ENCODE measurements around the gene PRKG1.

Gene PRKG1

GRCh38 chr10:51400392-51401096, 326.3 kb downstream of the PRKG1 start:
- Histone ChIP-seq H3K4me1 (ENCODE audit: low read length) (no peaks in the 10 kb centered on the region), H3K4me3 (ENCODE audit: low read length) (no peak overlapping the region)

GRCh38 chr10:51403521-51403920, 329.2 kb downstream of the PRKG1 start:
- no peaks in the 10 kb centered on the region for H3K79me2 ChIP-seq (ENCODE audit: low read length)
- no peak overlapping the region for H2AFZ ChIP-seq (ENCODE audit: low read depth, low read length)
- H3K9me3 ChIP-seq (ENCODE audit: insufficient read depth, low read length): no peaks in the 10 kb centered on the region
- H3K27ac ChIP-seq (ENCODE audit: low read length): no peak overlapping the region
- H4K20me1 ChIP-seq (ENCODE audit: insufficient read depth, low read length): no peaks in the 10 kb centered on the region
- H3K9ac ChIP-seq (ENCODE audit: low read length): no peak overlapping the region
- no peaks in the 10 kb centered on the region for H3K36me3 ChIP-seq (replicated peaks; ENCODE audit: low read depth, low read length)
- no peak overlapping the region for H3K4me2 ChIP-seq (ENCODE audit: low read length)
- H3K27me3 ChIP-seq (ENCODE audit: low read depth, low read length): no peaks in the 10 kb centered on the region
- H3K4me3 ChIP-seq (ENCODE audit: low read length): no peak overlapping the region
- no peaks in the 10 kb centered on the region for H3K4me1 ChIP-seq (ENCODE audit: low read length)
- TF ChIP-seq EZH2phosphoT487 (IDR thresholded peaks at IDR 0.05; ENCODE audit: low read depth): no peak
- no peak for TF ChIP-seq CTCF (IDR thresholded peaks at IDR 0.05; ENCODE audit: low read depth, low read length)

More at GRCh38 chr10:51400392-51401096, 326.3 kb downstream of the PRKG1 start:
- Histone ChIP-seq H3K4me2 (ENCODE audit: low read length) (no peak overlapping the region), H3K27me3 (ENCODE audit: low read depth, low read length) (no peaks in the 10 kb centered on the region), H3K36me3 (replicated peaks; ENCODE audit: low read depth, low read length) (no peaks in the 10 kb centered on the region), H3K9ac (ENCODE audit: low read length) (no peak overlapping the region), H4K20me1 (ENCODE audit: insufficient read depth, low read length) (no peaks in the 10 kb centered on the region), H3K79me2 (ENCODE audit: low read length) (no peaks in the 10 kb centered on the region), H2AFZ (ENCODE audit: low read depth, low read length) (no peak overlapping the region), H3K27ac (ENCODE audit: low read length) (no peak overlapping the region), H3K9me3 (ENCODE audit: insufficient read depth, low read length) (no peaks in the 10 kb centered on the region)
- TF ChIP-seq CTCF (IDR thresholded peaks at IDR 0.05; ENCODE audit: low read depth, low read length) (no peak), EZH2phosphoT487 (IDR thresholded peaks at IDR 0.05; ENCODE audit: low read depth) (no peak)

- Histone ChIP-seq H3K4me3 (ENCODE audit: low read length) (no peak overlapping the region), H3K9me3 (ENCODE audit: insufficient read depth, low read length) (no peaks in the 10 kb centered on the region), H3K9ac (ENCODE audit: low read length) (no peak overlapping the region), H4K20me1 (ENCODE audit: insufficient read depth, low read length) (no peaks in the 10 kb centered on the region), H3K4me1 (ENCODE audit: low read length) (no peaks in the 10 kb centered on the region), H3K27me3 (ENCODE audit: low read depth, low read length) (no peaks in the 10 kb centered on the region), H3K27ac (ENCODE audit: low read length) (no peak overlapping the region), H3K36me3 (replicated peaks; ENCODE audit: low read depth, low read length) (no peaks in the 10 kb centered on the region), H2AFZ (ENCODE audit: low read depth, low read length) (no peak overlapping the region), H3K4me2 (ENCODE audit: low read length) (no peak overlapping the region), H3K79me2 (ENCODE audit: low read length) (no peaks in the 10 kb centered on the region)
- TF ChIP-seq CTCF (IDR thresholded peaks at IDR 0.05; ENCODE audit: low read depth, low read length) (no peak), EZH2phosphoT487 (IDR thresholded peaks at IDR 0.05; ENCODE audit: low read depth) (no peak)
These were observed 331.5 kb downstream of the PRKG1 start for GRCh38 chr10:51405580-51406351.

- H3K79me2 ChIP-seq (ENCODE audit: low read length): no peaks in the 10 kb centered on the region
These were observed 332.3 kb downstream of the PRKG1 start for GRCh38 chr10:51406581-51406980.

More at GRCh38 chr10:51406581-51406980, 332.3 kb downstream of the PRKG1 start:
- Histone ChIP-seq H3K27me3 (ENCODE audit: low read depth, low read length) (no peaks in the 10 kb centered on the region), H3K36me3 (replicated peaks; ENCODE audit: low read depth, low read length) (no peaks in the 10 kb centered on the region), H2AFZ (ENCODE audit: low read depth, low read length) (no peak overlapping the region), H3K9me3 (ENCODE audit: insufficient read depth, low read length) (no peaks in the 10 kb centered on the region), H4K20me1 (ENCODE audit: insufficient read depth, low read length) (no peaks in the 10 kb centered on the region), H3K9ac (ENCODE audit: low read length) (no peak overlapping the region), H3K4me3 (ENCODE audit: low read length) (no peak overlapping the region), H3K4me1 (ENCODE audit: low read length) (no peaks in the 10 kb centered on the region), H3K27ac (ENCODE audit: low read length) (no peak overlapping the region), H3K4me2 (ENCODE audit: low read length) (no peak overlapping the region)
- TF ChIP-seq EZH2phosphoT487 (IDR thresholded peaks at IDR 0.05; ENCODE audit: low read depth) (no peak), CTCF (IDR thresholded peaks at IDR 0.05; ENCODE audit: low read depth, low read length) (no peak)

All from OCI-LY3 (cell line).